ENCODE data around the gene HCN4. TPM values are rescaled to one million over a fixed set of nuclear protein-coding genes. Genes with fewer than 3 reads are reported as not detected.

The HCN4 gene
- total RNA-seq, result under 0.01 TPM in 1 of 2 replicates, not detected in the other

DNA sequence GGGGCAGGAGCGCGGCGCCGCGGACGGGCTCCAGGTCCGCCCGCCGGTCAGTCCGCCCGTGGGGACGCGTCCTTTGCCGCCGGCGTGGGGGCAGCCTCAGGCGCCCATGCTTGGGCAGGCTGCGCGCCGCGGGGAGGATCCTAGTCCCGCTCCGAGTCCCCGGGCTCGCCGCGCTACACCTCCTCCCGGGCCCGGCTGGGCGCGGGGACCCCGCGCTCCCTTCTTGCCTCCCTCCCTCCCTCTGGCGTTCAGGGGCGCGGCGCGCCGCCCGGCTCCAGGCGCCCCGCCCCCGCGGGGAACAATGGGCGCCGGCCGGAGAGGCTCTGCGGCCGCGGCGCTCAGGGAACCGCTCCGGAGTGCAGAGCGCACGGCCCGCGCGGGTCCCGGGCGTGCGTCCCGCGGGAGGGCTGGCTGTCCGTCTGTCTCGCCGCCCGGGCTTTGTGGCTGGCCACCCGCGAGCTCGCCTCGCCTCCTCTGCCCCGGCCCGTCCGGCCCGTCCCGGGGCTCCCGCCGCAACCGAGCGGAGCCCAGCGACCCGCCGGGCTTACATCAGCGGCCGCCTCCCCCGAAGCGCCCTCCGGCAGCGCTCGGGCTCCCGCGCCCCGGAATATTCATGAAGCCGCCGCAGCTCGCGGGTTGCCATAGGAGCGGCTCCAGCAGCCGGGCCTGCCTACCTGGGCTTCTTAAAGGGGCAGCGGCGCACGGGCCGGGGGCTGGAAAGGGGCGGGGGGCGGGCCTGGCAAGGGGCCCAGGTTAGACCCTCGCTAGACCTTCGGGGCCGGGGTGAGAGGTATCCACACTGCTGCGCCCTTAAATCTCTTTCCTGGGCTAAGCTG, at the start of gene HCN4:
HCN4 (minus strand) TSS at position 658 of the 836 bp plus-strand sequence. CDS start 688 bp downstream, outside the sequence.

Other genes starting within 250 kb of the HCN4 start
- not detected in 2 replicates for gene REC114, start 74.2 kb upstream of the HCN4 start, total RNA-seq